ENCODE data around the gene RALGPS2. TPM values are rescaled to one million over a fixed set of nuclear protein-coding genes. Genes with fewer than 3 reads are reported as not detected.
"Not testable (repeated sequence)": the region's sequence is repeated elsewhere in the genome, so short reads cannot be mapped to it uniquely, and the experiment has no call there.

The RALGPS2 gene
- total RNA-seq, 2 donors from 2014 or later = 31.4 to 36.3 TPM

DNA sequence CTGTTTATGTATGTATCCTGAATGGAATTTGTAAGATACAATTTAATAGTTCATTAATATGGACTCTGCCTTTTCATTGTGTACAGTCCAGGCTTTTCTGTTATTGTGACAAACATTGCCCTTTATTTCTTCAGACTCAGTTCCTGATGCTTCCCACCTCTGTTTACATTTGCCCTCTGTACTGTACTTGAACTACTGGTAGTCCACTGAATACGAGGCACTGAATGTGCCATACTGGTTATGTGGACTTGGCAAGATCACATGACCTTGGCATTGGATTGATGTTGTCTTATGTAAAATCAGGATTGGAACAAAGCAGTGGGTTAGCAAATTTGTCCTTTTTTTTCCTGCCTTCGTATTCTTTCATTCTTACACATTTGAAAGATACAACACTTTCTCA is 27.8 kb downstream of the RALGPS2 start:
- intact Hi-C loops (cut with DNase I, micrococcal nuclease) = loop anchor here (5.0 kb wide), 1 partner anchor 211 kb away; no protein-coding TSS in a partner anchor
- peak; percentile 33 for ATAC-seq
- no peak for DNase-seq

DNA sequence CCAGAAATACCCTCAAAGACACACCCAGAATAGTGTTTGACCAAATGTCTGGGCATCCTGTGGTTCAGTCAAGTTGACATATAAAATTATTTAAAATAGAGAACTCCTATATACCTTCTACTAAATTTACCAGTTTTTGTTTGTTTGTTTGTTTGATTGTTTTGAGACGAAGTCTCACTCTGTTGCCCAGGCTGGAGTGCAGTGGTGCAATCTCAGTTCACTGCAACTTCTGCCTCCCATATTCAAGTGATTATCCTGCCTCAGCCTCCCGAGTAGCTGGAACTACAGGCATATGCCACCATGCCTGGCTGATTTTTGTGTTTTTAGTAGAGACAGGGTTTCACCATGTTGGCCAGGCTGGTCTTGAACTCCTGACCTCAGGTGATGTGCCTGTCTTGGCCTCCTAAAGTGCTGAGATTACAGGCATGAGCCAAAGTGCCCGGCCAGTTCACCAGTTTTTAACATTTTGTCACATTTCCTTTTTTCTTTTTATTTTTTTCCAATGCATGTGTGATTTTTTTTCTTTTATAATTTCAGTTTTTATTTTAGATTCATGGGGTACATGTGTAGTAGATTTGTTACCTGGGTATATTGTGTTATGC is 29.7 kb downstream of the RALGPS2 start:
- intact Hi-C loops (cut with DNase I, micrococcal nuclease) = loop anchor here (5.0 kb wide), 1 partner anchor 212 kb away; no protein-coding TSS in a partner anchor
- DNase-seq, ATAC-seq: not testable (repeated sequence)

DNA sequence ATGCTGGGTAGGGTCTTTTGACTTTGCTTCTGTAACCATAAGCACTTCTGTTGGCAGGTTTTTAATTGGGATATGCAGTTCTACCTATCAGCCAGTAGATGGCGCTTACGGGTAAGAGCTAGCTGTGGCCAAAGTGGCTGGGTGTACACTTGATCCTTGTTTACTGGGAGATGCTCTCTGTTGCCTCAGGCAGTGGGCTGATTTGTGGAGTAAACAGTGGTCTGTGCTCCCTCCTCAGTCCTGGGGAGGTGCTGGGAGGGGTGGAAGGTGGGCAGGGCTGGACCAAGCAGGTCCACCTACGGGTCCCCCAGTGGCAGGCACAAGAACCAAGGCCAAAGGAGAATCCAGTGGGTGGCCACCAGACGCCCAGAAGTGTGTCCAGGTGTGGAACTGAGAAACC is 43.4 kb downstream of the RALGPS2 start:
- DNase-seq (no peak), ATAC-seq (peak; percentile 26)
- intact Hi-C loops (cut with DNase I, micrococcal nuclease) = no loop called here

DNA sequence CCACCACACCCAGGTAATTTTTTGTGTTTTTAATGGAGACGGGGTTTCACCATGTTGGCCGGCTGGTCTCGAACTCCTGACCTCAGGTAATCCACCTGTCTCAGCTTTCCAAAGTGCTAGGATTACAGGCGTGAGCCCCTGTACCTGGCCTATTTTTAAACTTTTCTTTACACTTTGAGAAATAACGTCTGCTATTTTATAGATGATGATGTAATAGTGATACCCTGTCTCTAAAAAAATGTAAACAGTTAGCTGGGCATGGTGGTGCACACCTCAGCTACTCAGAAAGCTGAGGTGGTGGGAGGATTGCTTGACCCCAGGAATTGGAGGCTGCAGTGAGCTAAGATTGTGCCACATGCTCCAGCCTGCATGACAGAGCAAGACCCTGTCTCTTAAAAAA is 47.9 kb downstream of the RALGPS2 start:
- no peak for DNase-seq
- intact Hi-C loops (cut with DNase I, micrococcal nuclease) = loop anchor here in 1 of 2 donors (5.0 kb wide), 1 partner anchor 229 kb away; no protein-coding TSS in a partner anchor

DNA sequence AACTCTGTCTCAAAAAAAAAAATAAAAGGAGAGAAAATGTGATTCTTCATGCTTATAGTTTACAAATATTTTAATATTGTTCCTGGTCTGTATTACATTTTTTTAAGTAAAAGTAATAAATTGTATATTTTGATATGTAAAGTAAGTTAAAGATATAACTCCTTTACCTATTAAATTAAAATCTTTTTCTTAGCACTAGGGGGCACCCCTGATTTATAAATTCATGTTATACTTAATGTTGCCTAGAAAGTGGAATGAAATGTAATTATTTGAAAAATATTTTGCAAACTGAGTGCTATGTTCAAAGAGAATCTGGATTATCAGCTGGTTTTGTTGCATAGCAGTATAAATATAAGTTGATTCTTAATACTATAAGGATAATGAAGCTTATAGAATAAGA is 49.2 kb downstream of the RALGPS2 start:
- intact Hi-C loops (cut with DNase I, micrococcal nuclease) = loop anchor here in 1 of 2 donors (5.0 kb wide), 1 partner anchor 228 kb away; no protein-coding TSS in a partner anchor
- ATAC-seq = no peak
- no peak for DNase-seq

More for the DNA sequence above, 47.9 kb downstream of the RALGPS2 start:
- no peak for ATAC-seq

DNA sequence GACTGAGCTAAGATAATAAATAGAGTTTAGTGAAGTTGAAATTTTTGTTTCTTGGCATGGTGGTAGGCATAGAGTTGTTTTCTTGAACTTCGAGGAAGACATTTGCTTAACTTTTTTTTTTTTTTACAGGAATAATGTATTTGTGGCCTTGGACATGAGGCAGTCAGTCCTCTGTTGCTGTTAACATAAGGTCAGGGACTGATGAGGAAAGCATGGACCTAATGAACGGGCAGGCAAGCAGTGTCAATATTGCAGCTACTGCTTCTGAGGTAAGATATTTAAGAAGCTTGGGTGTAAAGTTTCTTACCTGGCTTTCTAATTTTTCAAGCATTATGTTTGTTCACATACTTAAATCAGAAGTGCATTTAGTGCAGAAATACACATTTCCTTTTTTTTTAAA is 51.5 kb downstream of the RALGPS2 start:
- ATAC-seq = no peak
- intact Hi-C loops (cut with DNase I, micrococcal nuclease) = no loop called here

DNA sequence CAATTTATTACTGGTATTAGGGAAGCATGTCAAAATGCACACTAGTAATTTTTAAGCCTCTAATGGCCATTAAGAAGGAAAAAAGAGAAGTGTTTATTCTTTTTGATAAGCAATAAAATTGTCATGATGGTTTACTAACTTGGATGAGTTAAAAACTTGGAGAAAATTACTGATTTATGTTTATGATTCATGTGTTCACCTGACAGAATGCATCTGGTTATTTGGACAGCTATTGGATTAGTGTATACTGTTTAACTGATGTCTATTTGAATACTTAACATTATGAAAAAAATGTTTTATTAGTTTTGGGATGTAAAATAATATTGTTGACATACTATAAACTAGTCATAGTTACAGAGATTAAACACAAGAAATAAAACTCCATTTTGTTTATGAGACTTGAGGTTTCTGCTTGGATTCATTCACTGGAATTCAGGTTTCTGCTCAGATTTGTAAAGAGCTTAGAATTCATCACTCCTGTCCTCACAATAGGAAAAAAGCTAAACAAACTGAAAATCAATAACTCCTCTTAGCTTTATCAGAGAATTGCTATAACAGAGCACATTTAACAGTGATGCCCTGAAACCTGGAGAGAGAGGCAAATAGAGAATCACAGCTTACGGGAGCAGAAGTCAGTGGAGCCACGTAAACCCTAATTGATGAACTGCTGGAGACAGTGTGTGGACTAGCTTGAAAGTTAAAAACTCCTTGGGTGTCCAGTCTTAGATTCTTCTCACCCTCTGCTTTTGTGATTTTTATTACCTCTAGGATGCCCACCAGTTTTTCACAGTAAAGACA is 56.7 kb downstream of the RALGPS2 start:
- no peak for DNase-seq
- ATAC-seq = no peak
- intact Hi-C loops (cut with DNase I, micrococcal nuclease) = no loop called here

More for the DNA sequence above, 51.5 kb downstream of the RALGPS2 start:
- no peak for DNase-seq

DNA sequence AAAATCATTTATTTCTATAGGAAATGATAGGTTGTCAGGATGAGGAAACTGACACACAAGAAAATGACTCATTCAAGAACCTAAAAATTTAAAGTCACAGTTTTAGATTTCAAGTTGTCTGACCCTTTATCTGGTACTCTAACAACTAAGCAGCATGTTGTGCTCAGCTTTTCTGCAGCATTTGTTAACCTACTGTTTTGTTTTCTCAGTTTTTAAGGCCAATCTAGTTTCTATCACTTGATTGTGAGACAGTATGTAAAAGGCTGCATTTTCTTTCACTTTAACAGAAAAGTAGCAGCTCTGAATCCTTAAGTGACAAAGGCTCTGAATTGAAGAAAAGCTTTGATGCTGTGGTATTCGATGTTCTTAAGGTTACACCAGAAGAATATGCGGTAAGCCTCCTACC is 59.1 kb downstream of the RALGPS2 start:
- ATAC-seq (no peak), DNase-seq (no peak)
- intact Hi-C loops (cut with DNase I, micrococcal nuclease) = no loop called here

DNA sequence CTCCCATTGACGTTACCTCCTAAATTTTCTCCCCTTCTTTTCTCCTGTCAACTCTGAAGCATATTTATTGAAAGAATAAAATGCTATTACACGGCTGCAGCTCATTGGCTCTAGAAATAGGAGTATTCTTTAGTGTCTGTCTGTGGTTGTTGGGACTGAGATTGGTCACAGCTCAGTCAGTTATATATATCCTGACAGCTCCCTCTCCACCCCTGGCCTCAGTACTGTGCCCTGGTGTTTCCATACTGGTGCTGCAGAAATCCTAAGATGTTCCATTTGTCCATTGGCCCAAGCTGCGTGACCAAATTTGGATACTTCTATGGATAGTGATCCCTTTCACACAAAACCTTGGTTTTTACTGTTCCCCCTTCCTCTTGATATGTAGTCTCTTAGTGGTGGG is 67.3 kb downstream of the RALGPS2 start:
- ATAC-seq = no peak
- intact Hi-C loops (cut with DNase I, micrococcal nuclease) = no loop called here
- no peak for DNase-seq

DNA sequence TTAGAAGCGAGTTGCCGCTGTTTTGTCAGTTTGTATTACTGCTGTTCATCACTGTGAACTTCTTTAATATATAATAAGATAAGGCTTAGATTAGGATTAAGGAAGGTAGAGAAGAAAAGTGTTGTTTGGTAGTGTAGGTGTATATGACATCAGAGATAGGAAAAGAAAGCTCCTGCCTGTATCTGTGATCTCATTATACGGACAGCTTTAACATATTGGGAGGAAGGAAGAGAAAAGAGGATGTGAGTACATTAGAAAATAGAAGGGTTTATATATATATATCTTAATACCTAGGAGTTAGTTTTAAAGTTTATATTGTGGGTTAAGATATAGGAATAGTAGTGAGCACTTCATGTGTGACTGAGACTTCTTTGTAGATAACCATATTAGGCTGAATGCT is 71.0 kb downstream of the RALGPS2 start:
- ATAC-seq (no peak), DNase-seq (no peak)
- intact Hi-C loops (cut with DNase I, micrococcal nuclease) = no loop called here

DNA sequence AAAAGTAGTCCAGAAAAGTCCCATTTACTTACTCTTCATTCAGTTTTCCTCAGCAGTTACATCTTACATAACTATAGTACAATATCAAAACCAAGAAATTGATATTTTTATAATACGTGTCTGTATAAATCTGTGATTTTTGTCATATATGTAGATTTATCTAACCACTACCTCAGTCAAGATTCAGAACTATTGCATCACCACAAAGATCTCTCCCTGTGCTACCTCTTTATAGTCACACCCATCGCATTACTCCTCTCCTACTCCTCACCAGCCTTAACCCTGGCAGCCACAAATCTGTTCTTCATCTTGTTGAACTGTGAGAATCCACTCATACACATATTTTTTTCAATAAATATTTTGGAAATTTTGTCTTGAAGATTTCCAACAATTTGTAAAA is 72.5 kb downstream of the RALGPS2 start:
- no peak for ATAC-seq
- intact Hi-C loops (cut with DNase I, micrococcal nuclease) = no loop called here
- DNase-seq = no peak

DNA sequence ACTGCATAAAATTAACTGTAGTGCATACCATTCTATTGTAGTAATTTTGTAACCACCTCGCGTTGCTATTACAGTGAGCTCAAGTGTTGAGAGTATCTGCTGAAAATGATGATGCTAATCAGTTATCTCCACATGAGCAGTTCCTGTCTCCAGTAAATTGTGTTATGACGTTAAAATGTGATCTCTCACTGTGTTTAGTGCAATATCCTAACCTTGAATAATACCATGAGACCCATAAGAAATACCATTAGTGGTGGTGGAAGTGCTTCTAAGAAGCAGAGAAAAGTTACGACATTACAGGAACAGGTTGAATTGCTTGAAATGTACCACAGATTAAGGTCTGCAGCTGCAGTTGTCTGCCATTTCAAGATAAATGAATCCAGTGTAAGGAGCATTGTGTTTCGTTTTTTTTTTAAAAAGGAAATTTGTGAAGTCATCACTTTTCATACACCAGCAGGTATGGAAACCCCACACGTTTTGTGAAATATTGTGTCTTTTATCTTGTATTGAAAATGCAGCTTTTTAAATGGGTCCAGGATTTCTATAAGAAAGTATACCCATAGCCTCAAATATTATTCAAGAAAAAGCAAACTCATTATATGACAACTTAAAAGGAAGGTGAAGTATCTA is 73.3 kb downstream of the RALGPS2 start:
- no peak for ATAC-seq

DNA sequence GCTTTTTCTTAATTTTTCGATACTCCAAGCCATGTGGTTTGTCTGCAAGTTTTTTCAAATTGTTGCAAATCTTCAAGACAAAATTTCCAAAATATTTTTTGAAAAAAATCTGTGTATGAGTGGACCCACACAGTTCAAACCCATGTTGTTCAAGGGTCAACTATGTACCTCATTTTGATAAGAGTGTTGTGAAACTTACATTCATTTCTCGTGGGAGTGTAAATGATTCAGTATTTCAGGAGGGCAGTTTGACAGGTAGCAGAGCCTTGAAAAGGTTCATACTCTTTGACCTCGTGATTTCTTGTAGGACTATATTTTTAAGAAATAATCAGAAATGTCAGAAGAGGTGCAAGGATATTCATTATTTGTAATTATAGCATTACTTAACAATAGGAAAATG is 77.8 kb downstream of the RALGPS2 start:
- intact Hi-C loops (cut with DNase I, micrococcal nuclease) = no loop called here
- ATAC-seq (no peak), DNase-seq (no peak)

More for the DNA sequence above, 73.3 kb downstream of the RALGPS2 start:
- no peak for DNase-seq
- intact Hi-C loops (cut with DNase I, micrococcal nuclease) = no loop called here

DNA sequence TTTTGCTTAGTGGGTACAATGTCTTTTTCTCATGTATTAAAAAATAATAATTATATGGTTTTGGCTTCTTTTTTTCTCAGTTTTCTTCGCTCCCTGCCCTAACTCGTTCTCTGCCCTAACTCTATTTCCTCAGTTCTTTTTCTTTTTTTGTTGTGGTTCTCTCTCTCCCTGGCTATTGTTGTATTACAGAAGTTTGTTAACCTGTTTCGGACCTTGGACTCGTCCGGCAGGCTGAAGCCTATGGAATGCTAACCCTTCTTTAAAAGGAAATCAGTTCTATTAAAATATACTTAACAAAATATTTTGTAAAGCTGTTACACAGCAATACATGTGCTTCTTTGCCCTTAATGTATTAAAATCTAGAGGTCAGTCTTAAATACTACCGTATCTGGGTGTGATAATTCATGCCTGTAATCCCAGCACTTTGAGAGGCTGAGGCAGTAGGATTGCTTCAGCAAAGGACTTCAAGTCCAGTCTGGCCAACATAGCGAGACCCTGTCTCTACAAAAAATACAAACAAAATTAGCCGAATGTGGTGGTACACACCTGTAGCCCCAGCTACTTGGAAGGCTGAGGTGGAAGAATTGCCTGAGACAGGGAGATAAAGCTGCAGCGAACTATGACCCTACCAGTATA is 81.7 kb downstream of the RALGPS2 start:
- no peak for DNase-seq
- intact Hi-C loops (cut with DNase I, micrococcal nuclease) = no loop called here
- ATAC-seq = no peak

DNA sequence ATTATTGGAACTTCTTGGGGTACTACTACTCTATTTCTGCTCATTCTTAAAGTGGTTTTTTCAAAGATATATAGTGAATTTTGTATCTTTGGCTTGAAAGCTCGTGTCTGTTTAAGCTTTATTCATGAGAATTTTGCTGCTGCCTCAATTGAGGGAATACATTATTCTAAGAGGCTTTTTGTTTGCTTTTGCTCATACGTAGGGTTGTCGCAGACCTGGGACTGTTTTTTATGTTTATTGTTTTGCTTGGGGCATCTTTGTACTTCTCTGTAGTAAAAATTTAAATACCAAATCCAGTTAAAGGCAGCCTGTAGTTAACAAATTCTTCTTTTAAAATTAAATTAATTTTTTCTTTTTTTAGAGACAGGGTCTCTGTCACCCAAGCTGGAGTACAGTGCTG is 83.5 kb downstream of the RALGPS2 start:
- ATAC-seq = no peak
- intact Hi-C loops (cut with DNase I, micrococcal nuclease) = no loop called here
- DNase-seq = no peak

DNA sequence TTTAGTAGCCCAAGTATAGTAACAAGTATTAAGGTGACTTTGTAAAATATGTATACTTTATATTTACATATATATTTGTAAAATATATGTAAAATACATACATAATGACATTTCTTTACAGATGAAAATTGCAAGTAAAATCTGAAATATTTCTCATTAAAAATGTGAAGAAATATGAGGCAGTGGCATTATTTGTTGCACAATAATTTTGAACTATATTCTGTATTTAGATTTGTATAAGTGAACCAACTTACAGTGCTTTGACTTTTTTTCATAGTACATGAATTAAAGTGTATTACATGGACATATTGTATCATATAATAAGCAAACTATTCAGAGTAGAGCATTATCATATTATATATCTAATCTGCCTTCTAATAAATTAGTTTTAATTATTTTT is 85.5 kb downstream of the RALGPS2 start:
- intact Hi-C loops (cut with DNase I, micrococcal nuclease) = loop anchor here in 1 of 2 donors (10.0 kb wide), 1 partner anchor 194 kb away; no protein-coding TSS in a partner anchor
- no peak for DNase-seq
- ATAC-seq = no peak

DNA sequence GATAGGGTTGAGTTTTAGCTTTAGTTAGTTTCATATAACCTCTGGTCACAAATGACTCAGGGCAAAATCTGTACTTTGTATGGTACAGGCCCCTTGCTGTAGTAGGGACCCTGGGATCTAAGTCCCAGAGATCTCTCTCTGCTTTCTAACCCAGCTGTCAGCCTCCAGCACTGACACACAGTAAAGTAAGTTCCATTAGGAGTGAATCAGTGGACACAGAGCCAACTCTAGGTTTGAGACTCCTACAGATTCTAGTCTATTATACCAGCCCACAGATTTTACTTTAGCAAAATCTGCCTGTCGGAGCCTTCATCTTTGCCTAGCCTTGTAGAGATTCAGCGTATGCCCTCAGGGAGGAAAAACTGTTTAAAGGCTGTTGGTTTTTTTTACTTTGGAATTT is 93.4 kb downstream of the RALGPS2 start:
- ATAC-seq (no peak), DNase-seq (no peak)
- intact Hi-C loops (cut with DNase I, micrococcal nuclease) = loop anchor here in 1 of 2 donors (10.0 kb wide), 1 partner anchor 186 kb away; no protein-coding TSS in a partner anchor

DNA sequence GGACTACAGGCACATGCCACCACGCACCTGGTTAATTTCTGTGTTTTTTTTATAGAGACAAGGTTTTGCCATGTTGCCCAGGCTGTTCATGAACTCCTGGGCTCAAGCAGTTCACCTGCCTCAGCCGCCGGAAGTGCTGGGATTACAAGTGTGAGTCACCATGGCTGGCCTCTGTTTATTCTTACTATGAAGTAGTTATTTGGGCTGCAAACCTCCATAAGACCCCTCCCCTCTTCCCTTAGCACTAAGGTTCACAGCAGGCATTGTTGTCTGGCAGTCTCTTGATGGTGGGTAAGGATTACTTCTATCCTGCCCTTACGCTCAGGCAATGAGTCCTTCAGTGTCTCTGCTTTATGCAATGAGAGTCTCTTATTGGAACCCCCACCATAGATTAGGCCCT is 94.1 kb downstream of the RALGPS2 start:
- intact Hi-C loops (cut with DNase I, micrococcal nuclease) = loop anchor here in 1 of 2 donors (10.0 kb wide), 1 partner anchor 186 kb away; no protein-coding TSS in a partner anchor
- ATAC-seq (no peak), DNase-seq (no peak)
